GM19193 (cell line): Measurements from ENCODE around the gene ACP3.

Experiments
- POLR2A ChIP-seq: IDR thresholded peaks from 4 replicates; pipeline ENCODE4 v1.6.1; 2011; ENCODE audit not compliant: insufficient read depth, insufficient read length; ENCODE audit errors: extremely low read depth

ACP3 gene

GRCh38 chr3:132311841-132312240 is 5.4 kb upstream of the ACP3 start:
- no peak for TF ChIP-seq POLR2A

GRCh38 chr3:132315851-132316250 is 1.4 kb upstream of the ACP3 start:
- no peak for TF ChIP-seq POLR2A

- TF ChIP-seq POLR2A: no peak
Measured at GRCh38 chr3:132318451-132318850, 1.2 kb downstream of the ACP3 start.

DNA sequence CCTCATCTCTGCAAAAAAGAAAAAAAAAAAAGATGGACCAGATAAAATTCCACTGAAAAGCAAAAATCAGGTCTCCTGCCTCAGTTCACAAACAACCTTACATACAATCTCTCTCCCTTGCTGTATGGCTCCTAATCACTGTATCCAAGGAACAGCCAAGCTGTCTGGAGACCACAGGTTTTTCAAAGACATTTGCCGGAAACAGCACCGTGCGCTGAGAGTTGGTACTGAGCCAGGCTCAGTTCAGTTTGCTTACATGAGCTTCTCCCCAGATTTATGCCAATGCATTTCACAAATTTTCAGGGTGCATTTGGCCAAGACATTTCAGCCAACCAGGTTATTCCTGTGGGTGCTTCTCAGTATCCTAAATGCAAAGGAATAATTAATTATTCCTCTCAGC is 4.1 kb downstream of the ACP3 start:
- no peak for TF ChIP-seq POLR2A

DNA sequence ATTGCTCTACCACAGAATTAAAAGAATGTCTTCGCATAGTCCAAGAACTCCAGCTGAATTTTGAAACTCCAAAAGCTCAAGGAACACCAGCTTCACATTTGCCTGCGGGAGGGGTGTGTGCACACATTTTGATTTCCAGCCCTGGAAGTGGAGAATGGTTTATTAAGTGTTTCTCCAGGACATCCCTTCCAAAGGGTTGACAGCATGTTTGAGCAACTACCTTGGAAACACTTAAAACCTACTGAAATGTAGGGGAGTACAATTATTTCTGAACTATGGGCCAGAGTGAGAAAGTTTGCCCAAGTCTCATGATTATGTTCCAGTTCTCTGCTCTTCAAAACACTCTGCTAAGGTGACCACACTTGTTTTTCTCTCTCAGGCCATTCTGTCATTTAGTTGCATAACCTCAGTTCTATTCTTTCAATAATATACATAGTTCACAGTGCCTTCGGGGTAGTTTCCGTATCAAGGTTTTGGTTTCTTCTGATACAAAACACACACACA is 7.9 kb downstream of the ACP3 start:
- TF ChIP-seq POLR2A: no peak

- no peak for TF ChIP-seq POLR2A
Measured at GRCh38 chr3:132325634-132326033, 8.4 kb downstream of the ACP3 start.

DNA sequence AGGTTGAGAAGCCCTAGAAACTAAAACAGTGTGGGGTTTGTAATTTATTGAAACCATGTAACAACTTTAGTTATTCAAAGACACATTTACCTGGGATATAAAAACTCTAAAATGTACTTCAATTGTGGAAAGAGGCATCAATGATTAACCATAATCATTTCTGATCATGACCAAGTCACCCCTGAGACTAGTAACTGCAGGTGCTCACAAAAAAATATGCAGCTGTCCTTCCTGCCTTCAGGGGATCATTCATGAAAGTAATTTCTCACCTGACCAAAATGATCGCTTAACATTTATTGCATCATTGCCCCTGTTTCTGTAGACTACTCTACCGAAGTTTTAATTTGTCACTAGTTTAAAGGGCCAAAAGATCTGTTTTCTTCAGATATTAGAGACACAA is 9.0 kb downstream of the ACP3 start:
- TF ChIP-seq POLR2A: no peak

DNA sequence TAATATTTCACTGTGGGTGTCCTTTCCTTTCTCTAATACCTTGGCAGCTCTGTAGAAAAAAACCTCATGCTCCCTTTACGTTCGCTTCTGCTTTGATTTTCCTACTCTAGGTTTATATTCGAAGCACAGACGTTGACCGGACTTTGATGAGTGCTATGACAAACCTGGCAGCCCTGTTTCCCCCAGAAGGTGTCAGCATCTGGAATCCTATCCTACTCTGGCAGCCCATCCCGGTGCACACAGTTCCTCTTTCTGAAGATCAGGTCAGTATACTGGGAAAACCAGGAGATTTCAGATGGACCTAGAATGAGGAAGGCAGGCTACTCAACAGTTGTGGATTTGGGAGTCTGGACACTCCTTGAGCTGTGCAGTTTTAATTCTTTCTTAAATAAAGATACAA is 14.9 kb downstream of the ACP3 start:
- TF ChIP-seq POLR2A: no peak

DNA sequence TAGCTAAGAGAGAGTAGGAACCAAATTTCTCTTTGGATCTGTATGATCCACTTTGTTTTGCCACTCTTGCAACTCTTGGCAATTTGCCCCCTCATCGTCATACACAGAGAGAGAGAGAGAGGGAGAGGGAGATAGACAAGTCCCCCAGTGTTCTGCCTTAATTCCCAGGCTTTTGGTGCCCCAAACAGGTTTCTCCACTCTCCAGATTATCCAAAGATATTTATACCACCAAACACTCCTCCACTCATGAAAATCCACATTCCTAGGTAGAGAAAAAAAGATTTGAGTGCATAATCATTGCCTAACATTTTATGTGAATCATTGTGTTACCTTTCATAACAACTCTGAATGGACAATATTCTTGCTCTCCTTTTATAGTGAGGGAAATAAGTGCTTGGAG is 15.3 kb downstream of the ACP3 start:
- TF ChIP-seq POLR2A: no peak

GRCh38 chr3:132341746-132342145 is 24.5 kb downstream of the ACP3 start:
- no peak for TF ChIP-seq POLR2A

DNA sequence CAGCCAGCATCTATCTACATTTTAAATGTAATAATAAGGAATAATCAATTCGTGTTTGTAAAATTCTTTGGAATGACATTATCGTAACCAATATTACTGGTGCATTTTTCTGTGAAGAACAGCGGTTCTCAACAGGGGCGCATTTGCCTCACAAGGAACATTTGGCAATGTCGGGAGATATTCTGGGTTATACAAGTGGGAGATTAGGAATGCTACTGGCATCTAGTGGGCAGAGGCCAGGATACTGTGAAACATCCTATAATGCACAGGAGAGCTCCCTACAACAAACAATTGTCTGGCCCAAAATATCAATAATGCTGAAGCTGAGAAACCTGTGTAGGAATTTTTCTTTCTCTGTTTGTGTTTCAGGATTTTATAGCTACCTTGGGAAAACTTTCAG is 25.0 kb downstream of the ACP3 start:
- no peak for TF ChIP-seq POLR2A

GRCh38 chr3:132342610-132343009 is 25.4 kb downstream of the ACP3 start:
- TF ChIP-seq POLR2A: no peak

GRCh38 chr3:132343018-132343612 is 25.9 kb downstream of the ACP3 start:
- TF ChIP-seq POLR2A: no peak

- no peak for TF ChIP-seq POLR2A
Measured at GRCh38 chr3:132344666-132345280, 27.6 kb downstream of the ACP3 start.

DNA sequence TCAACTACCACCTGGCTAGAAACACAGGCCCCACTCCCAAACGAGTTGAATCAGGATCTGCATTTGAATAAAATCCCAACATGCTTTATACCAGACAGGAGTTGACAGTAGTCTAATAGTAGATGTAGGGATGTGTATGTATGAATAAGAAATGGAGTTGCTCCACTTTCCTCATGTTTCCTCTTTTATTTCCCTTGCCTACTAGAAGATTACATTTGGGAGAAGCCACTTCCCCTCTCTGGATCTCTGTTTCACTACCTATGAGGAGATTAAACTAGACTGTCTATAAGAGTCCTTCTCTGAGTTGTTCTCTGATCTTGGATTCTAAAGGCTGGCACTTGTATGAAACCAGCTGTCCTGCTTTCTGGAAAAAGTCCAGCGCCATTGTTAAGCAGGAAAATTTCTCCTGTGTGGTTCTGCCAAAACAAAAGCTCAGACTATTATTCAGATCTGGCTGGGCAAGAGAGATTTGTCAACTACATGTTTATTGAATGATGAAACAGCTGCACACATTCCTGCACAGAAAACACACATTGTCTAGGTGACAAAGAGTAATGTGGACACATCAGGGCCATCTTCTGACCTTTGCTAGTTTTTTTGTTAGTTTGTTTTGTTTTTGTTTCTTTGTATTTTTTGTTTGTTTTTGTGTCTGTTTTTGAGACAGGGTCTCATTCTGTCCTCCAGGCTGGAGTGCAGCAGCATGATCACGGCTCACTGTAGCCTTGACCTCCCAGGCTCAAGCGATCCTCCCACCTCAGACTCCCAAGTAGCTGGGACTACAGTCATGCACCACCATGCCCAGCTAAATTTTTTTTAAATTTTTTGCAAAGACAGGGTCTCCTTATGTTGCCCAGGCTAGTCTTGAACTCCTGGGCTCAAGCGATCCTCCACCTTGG is 29.9 kb downstream of the ACP3 start:
- no peak for TF ChIP-seq POLR2A

GRCh38 chr3:132347811-132348210 is 30.6 kb downstream of the ACP3 start:
- TF ChIP-seq POLR2A: no peak

GRCh38 chr3:132348531-132348930 is 31.3 kb downstream of the ACP3 start:
- no peak for TF ChIP-seq POLR2A

DNA sequence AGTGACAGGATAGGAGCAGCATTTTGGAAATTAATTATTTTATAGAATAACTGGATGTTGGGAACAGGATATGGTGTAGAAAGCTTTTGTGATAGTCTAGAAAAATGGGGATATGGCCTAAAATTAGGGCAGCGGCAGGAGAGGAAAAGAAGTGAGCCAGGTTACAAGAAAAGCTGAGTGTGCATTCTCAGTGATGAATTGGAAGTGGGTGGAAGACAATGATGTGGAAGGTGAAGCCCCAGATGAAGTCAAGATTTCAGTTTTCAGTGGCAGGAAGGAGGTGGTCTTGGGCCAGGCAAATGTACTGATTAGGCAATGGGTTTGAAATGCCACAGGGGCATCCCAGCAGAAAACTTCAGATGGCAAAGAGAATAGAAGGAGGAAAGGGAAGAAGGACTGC is 33.6 kb downstream of the ACP3 start:
- no peak for TF ChIP-seq POLR2A
